IMR-90 (cell line): ENCODE data around the gene SMC2. TPM values are rescaled to one million over a fixed set of nuclear protein-coding genes. Genes with fewer than 3 reads are reported as not detected.

ENCODE experiments used
- ATAC-seq: fragments of 200-7000 bp; cut with Tn5 transposase; 2 replicates; pipeline ENCODE4 v1.9.1; 2020; ENCODE audit warnings: low read depth, mild to moderate bottlenecking, moderate library complexity
- BruUV-seq: library from RNA; stranded (reverse); fragments of 400-500 nt; replicated peaks from 2 replicates; lab custom pipeline; 2021; lab: Mats Ljungman, UMichigan
- CTCF ChIA-PET: fragments of 300-600 bp; formaldehyde crosslinking; extraction: SDS; loops from one replicate; lab custom pipeline; 2021; ENCODE audit warnings: antibody characterized with exemption; lab: Yijun Ruan, JAX
- POLR2A ChIA-PET: fragments of 300-600 bp; sonication (Branson Sonifier 250); formaldehyde crosslinking; loops from one replicate; lab custom pipeline; 2022; ENCODE audit warnings: antibody characterized with exemption; ENCODE audit not compliant: unreplicated experiment; lab: Charles Lee
- DNase-seq: peaks from one replicate; pipeline ENCODE4 v3.0.0; 2013
- H2AFZ ChIP-seq: replicated peaks from 2 replicates; pipeline ENCODE3; 2013; ENCODE audit warnings: low read length, mild to moderate bottlenecking; ENCODE audit not compliant: poor library complexity
- H2AK5ac ChIP-seq: 2 replicates; pipeline ENCODE4 v1.6.1; 2013; ENCODE audit warnings: low read depth, low read length, inconsistent platforms
- H2AK9ac ChIP-seq: replicated peaks from 2 replicates; pipeline ENCODE3; 2013; ENCODE audit warnings: mild to moderate bottlenecking, low read depth, low read length, moderate library complexity; ENCODE audit not compliant: poor library complexity
- H2BK120ac ChIP-seq: 2 replicates; pipeline ENCODE4 v1.6.1; 2013; ENCODE audit warnings: low read depth, low read length, inconsistent platforms
- H2BK15ac ChIP-seq: 3 replicates; pipeline ENCODE4 v1.6.1; 2013; ENCODE audit warnings: low read depth, low read length, inconsistent platforms
- H2BK20ac ChIP-seq: 2 replicates; pipeline ENCODE4 v1.6.1; 2013; ENCODE audit warnings: low read depth, mild to moderate bottlenecking, inconsistent platforms, low read length, moderate library complexity
- H2BK5ac ChIP-seq: 2 replicates; pipeline ENCODE4 v1.6.1; 2013; ENCODE audit warnings: mild to moderate bottlenecking, low read depth, low read length, inconsistent platforms; ENCODE audit not compliant: poor library complexity, severe bottlenecking
- H3K14ac ChIP-seq: replicated peaks from 2 replicates; pipeline ENCODE4 v1.6.1; 2013; ENCODE audit warnings: low read depth, low read length, inconsistent platforms
- H3K18ac ChIP-seq: 2 replicates; pipeline ENCODE4 v1.6.1; 2013; ENCODE audit warnings: low read depth, low read length, control low read depth
- H3K23ac ChIP-seq: 2 replicates; pipeline ENCODE4 v1.6.1; 2013; ENCODE audit warnings: low read depth, low read length, inconsistent platforms
- H3K27ac ChIP-seq: 2 replicates; pipeline ENCODE4 v1.5.1; 2013; ENCODE audit warnings: mild to moderate bottlenecking, control low read depth, low read length; ENCODE audit not compliant: insufficient read depth
- H3K27me3 ChIP-seq: 2 replicates; pipeline ENCODE4 v1.6.1; 2013; ENCODE audit warnings: low read length; ENCODE audit not compliant: control insufficient read depth, insufficient read depth
- H3K36me3 ChIP-seq: 2 replicates; pipeline ENCODE4 v1.6.1; 2013; ENCODE audit warnings: low read length, mixed read lengths; ENCODE audit not compliant: control insufficient read depth, insufficient read depth
- H3K4ac ChIP-seq: 2 replicates; pipeline ENCODE4 v1.6.1; 2013; ENCODE audit warnings: low read depth, low read length, inconsistent platforms
- H3K4me1 ChIP-seq: 2 replicates; pipeline ENCODE4 v1.6.1; 2013; ENCODE audit warnings: low read length, mixed read lengths; ENCODE audit not compliant: control insufficient read depth, insufficient read depth
- H3K4me2 ChIP-seq: 2 replicates; pipeline ENCODE4 v1.6.1; 2013; ENCODE audit warnings: low read depth, mild to moderate bottlenecking, control low read depth, low read length, moderate library complexity
- H3K4me3 ChIP-seq: 2 replicates; pipeline ENCODE4 v1.5.1; 2013; ENCODE audit warnings: low read depth, mild to moderate bottlenecking, control low read depth, low read length, moderate library complexity; ENCODE audit not compliant: insufficient read depth
- H3K56ac ChIP-seq: 2 replicates; pipeline ENCODE4 v1.6.1; 2013; ENCODE audit warnings: low read length, inconsistent platforms; ENCODE audit not compliant: insufficient read depth; ENCODE audit errors: extremely low read depth
- H3K79me1 ChIP-seq, 2 experiments: 2 replicates each; pipeline ENCODE4 v1.6.1; 2013; ENCODE audit warnings: low read length in 2 of 2, inconsistent platforms in 1 of 2, low read depth in 1 of 2
- H3K9ac ChIP-seq: 2 replicates; pipeline ENCODE4 v1.6.1; 2013; ENCODE audit warnings: low read depth, low read length, control low read depth
- H3K9me1 ChIP-seq: 2 replicates; pipeline ENCODE4 v1.6.1; 2013; ENCODE audit warnings: low read length, inconsistent platforms; ENCODE audit not compliant: insufficient read depth
- H3K9me3 ChIP-seq: 2 replicates; pipeline ENCODE4 v1.6.1; 2013; ENCODE audit warnings: low read length; ENCODE audit not compliant: control insufficient read depth, insufficient read depth
- H4K20me1 ChIP-seq: 2 replicates; pipeline ENCODE4 v1.6.1; 2013; ENCODE audit warnings: low read length, inconsistent platforms; ENCODE audit not compliant: insufficient read depth
- H4K5ac ChIP-seq: 2 replicates; pipeline ENCODE4 v1.6.1; 2013; ENCODE audit warnings: mild to moderate bottlenecking, low read depth, low read length, control low read depth
- H4K8ac ChIP-seq, 2 experiments: 2 replicates each; pipeline ENCODE4 v1.6.1; 2013; ENCODE audit warnings: low read depth in 2 of 2, low read length in 2 of 2, control low read depth in 1 of 2, inconsistent platforms in 1 of 2
- H4K91ac ChIP-seq: 2 replicates; pipeline ENCODE4 v1.6.1; 2013; ENCODE audit warnings: low read depth, low read length, inconsistent platforms; ENCODE audit not compliant: insufficient read depth
- BHLHE40 ChIP-seq: fragments of 150-350 bp; IDR thresholded peaks from 2 replicates; pipeline ENCODE4 v1.6.1; 2016; ENCODE audit warnings: mild to moderate bottlenecking, low read depth, low read length
- CEBPB ChIP-seq: IDR thresholded peaks from 2 replicates; pipeline ENCODE4 v1.6.1; 2012; ENCODE audit warnings: low read depth, low read length, improper control_type of control experiment
- CHD1 ChIP-seq: IDR thresholded peaks from 2 replicates; pipeline ENCODE4 v1.6.1; 2012; ENCODE audit warnings: low read depth, low read length, improper control_type of control experiment
- FOS ChIP-seq: fragments of 150-350 bp; IDR thresholded peaks from 2 replicates; pipeline ENCODE4 v1.6.1; 2016; ENCODE audit warnings: low read depth, low read length
- MAFK ChIP-seq: IDR thresholded peaks from 2 replicates; pipeline ENCODE4 v1.6.1; 2012; ENCODE audit warnings: low read depth, low read length, improper control_type of control experiment
- MAZ ChIP-seq: IDR thresholded peaks from 2 replicates; pipeline ENCODE4 v1.6.1; 2012; ENCODE audit warnings: low read depth, mild to moderate bottlenecking, low read length, improper control_type of control experiment, moderate library complexity, borderline replicate concordance
- MXI1 ChIP-seq: IDR thresholded peaks from 2 replicates; pipeline ENCODE4 v1.6.1; 2012; ENCODE audit warnings: low read depth, mild to moderate bottlenecking, low read length, moderate library complexity, borderline replicate concordance
- NFE2L2 ChIP-seq: fragments of 150-350 bp; IDR thresholded peaks from 2 replicates; pipeline ENCODE4 v1.6.1; 2016; ENCODE audit warnings: low read depth, mild to moderate bottlenecking, low read length
- POLR2A ChIP-seq: IDR thresholded peaks from 2 replicates; pipeline ENCODE4 v1.6.1; 2012; ENCODE audit warnings: mild to moderate bottlenecking, low read depth, low read length
- RAD21 ChIP-seq: IDR thresholded peaks from 2 replicates; pipeline ENCODE4 v1.6.1; 2012; ENCODE audit warnings: low read length, improper control_type of control experiment
- RCOR1 ChIP-seq: IDR thresholded peaks from 2 replicates; pipeline ENCODE4 v1.6.1; 2012; ENCODE audit warnings: mild to moderate bottlenecking, low read length, improper control_type of control experiment; ENCODE audit not compliant: insufficient replicate concordance
- RFX5 ChIP-seq: IDR thresholded peaks from 2 replicates; pipeline ENCODE4 v1.8.0; 2012; ENCODE audit warnings: low read depth, mild to moderate bottlenecking, low read length, moderate library complexity
- SMC3 ChIP-seq: fragments of 150-350 bp; IDR thresholded peaks from 2 replicates; pipeline ENCODE4 v1.6.1; 2016; ENCODE audit warnings: low read depth, mild to moderate bottlenecking, antibody characterized with exemption, low read length, moderate library complexity
- USF2 ChIP-seq: fragments of 150-350 bp; IDR thresholded peaks from 2 replicates; pipeline ENCODE4 v1.6.1; 2017; ENCODE audit warnings: mild to moderate bottlenecking, antibody characterized with exemption, low read length, low read depth
- WGBS, 2 experiments: methylation state at CpG; one replicate each; pipeline versions ENCODE4 v1.1.5 to v1.1.7; 2013; ENCODE audit warnings: missing lambda C conversion rate in 2 of 2; ENCODE audit not compliant: insufficient read length in 1 of 2; ENCODE audit errors: extremely low coverage in 2 of 2; 5-methylcytosine and 5-hydroxymethylcytosine counted together
- dilution Hi-C: fragments of 300-500 bp; cut with HindIII; formaldehyde crosslinking; loops from one replicate; pipeline ENCODE4 v1.14.3; 2018; ENCODE audit warnings: low sequenced_read_pairs; ENCODE audit not compliant: unreplicated experiment
- in situ Hi-C: fragments of 300-500 bp; cut with MboI; formaldehyde crosslinking; loops from 3 replicates; pipeline ENCODE4 v1.14.3; 2019; ENCODE audit warnings: low sequenced_read_pairs, inconsistent platforms, mixed read lengths
- intact Hi-C: fragments of 100-400 bp; cut with micrococcal nuclease; formaldehyde crosslinking; loops from 2 replicates; pipeline ENCODE4 v1.10.0; 2022
- polyA plus RNA-seq, 3 experiments: library from polyadenylated mRNA; depleted of rRNA; stranded (reverse); fragments of >200 nt; gene quantifications; 2 replicates each; pipeline ENCODE4 v1.2.3, GENCODE V29; 2012; ENCODE audit warnings: low replicate concordance in 1 of 3
- total RNA-seq: library from RNA; depleted of rRNA; stranded (reverse); fragments of >200 nt; gene quantifications from 2 replicates; pipeline ENCODE4 v1.2.3, GENCODE V29; 2012
- TF ChIP-seq, protein P1 (sequence below): fragments of 150-350 bp; IDR thresholded peaks from 2 replicates; pipeline ENCODE4 v1.6.1; 2016; ENCODE audit warnings: low read depth, mild to moderate bottlenecking, low read length, moderate library complexity, borderline replicate concordance
- TF ChIP-seq, protein P2 (sequence below): conservative IDR thresholded peaks from 2 replicates; pipeline ENCODE4 v1.5.1; 2012; ENCODE audit warnings: mild to moderate bottlenecking, low read depth, low read length, improper control_type of control experiment

The SMC2 gene
- total and polyA plus RNA-seq, 2 of the 4 experiments (the other 2 are of a cell fraction): 4.9 to 12.4 TPM

DNA sequence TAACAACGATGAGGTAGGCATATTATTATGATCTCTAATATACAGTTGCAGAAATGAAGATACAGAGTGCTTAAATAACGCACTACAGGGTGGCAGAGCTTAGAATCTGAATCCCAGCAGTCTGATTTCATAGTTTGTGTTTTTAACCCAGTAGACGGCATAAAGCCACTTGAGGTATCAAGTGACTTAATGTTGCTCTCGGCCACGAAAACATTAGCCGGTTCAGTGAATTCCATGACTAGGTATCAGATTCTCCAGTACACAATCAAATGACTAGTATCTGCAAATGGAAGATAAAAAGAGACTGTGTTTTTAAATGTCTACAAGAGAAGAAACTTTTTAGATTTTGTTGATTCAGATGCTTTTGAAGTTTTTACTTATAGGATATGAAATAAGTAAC, 24.8 kb downstream of the SMC2 start:
- POLR2A ChIA-PET: no interaction called here
- H3K9ac ChIP-seq: no peak overlapping the region
- H2BK120ac ChIP-seq: no peak overlapping the region
- CTCF ChIA-PET: no interaction called here
- H3K4ac ChIP-seq: no peak overlapping the region
- no peak overlapping the region for H3K23ac ChIP-seq
- WGBS, 2 experiments: no CpG with 5 or more reads among the region's 6 CpGs
- no peaks in the 10 kb centered on the region for H3K9me1 ChIP-seq
- TF ChIP-seq CHD1 (no peak), USF2 (no peak), FOS (no peak), SMC3 (no peak), NFE2L2 (no peak), POLR2A (no peak), MXI1 (no peak), MAFK (no peak), BHLHE40 (no peak), CEBPB (no peak), MAZ (no peak), RCOR1 (no peak), RFX5 (no peak), RAD21 (no peak)
- TF ChIP-seq, protein P1, sequence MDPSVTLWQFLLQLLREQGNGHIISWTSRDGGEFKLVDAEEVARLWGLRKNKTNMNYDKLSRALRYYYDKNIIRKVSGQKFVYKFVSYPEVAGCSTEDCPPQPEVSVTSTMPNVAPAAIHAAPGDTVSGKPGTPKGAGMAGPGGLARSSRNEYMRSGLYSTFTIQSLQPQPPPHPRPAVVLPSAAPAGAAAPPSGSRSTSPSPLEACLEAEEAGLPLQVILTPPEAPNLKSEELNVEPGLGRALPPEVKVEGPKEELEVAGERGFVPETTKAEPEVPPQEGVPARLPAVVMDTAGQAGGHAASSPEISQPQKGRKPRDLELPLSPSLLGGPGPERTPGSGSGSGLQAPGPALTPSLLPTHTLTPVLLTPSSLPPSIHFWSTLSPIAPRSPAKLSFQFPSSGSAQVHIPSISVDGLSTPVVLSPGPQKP: no peak
- TF ChIP-seq, protein P2, sequence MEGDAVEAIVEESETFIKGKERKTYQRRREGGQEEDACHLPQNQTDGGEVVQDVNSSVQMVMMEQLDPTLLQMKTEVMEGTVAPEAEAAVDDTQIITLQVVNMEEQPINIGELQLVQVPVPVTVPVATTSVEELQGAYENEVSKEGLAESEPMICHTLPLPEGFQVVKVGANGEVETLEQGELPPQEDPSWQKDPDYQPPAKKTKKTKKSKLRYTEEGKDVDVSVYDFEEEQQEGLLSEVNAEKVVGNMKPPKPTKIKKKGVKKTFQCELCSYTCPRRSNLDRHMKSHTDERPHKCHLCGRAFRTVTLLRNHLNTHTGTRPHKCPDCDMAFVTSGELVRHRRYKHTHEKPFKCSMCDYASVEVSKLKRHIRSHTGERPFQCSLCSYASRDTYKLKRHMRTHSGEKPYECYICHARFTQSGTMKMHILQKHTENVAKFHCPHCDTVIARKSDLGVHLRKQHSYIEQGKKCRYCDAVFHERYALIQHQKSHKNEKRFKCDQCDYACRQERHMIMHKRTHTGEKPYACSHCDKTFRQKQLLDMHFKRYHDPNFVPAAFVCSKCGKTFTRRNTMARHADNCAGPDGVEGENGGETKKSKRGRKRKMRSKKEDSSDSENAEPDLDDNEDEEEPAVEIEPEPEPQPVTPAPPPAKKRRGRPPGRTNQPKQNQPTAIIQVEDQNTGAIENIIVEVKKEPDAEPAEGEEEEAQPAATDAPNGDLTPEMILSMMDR: no peak
- H2AFZ ChIP-seq: no peak overlapping the region
- H3K27ac ChIP-seq: no peak overlapping the region
- H2AK9ac ChIP-seq: no peak overlapping the region
- H3K18ac ChIP-seq: no peak overlapping the region
- H3K9me3 ChIP-seq: no peaks in the 10 kb centered on the region
- BruUV-seq: no TSS peak
- H3K4me2 ChIP-seq: no peak overlapping the region
- ATAC-seq (no peak), DNase-seq (no peak)
- H2BK15ac ChIP-seq: no peak overlapping the region
- intact Hi-C loops (no loop called here), dilution Hi-C loops (no loop called here), in situ Hi-C loops (no loop called here)
- no peaks in the 10 kb centered on the region; the same call in 1 of the 2 replicates for H3K36me3 ChIP-seq
- no peak overlapping the region for H2BK20ac ChIP-seq
- H3K56ac ChIP-seq: no peak overlapping the region
- H2BK5ac ChIP-seq: no peak overlapping the region
- no peak overlapping the region for H3K4me3 ChIP-seq
- no peaks in the 10 kb centered on the region for H3K79me1 ChIP-seq
- H4K5ac ChIP-seq: no peak overlapping the region
- no peak overlapping the region for H3K14ac ChIP-seq
- H3K27me3 ChIP-seq: no peaks in the 10 kb centered on the region
- no peak overlapping the region for H2AK5ac ChIP-seq
- H4K8ac ChIP-seq: no peak overlapping the region
- H4K20me1 ChIP-seq: no peaks in the 10 kb centered on the region
- H4K91ac ChIP-seq: no peak overlapping the region
- H3K4me1 ChIP-seq: no peaks in the 10 kb centered on the region
